ENCODE measurements around the gene UTP14A.

DNA sequence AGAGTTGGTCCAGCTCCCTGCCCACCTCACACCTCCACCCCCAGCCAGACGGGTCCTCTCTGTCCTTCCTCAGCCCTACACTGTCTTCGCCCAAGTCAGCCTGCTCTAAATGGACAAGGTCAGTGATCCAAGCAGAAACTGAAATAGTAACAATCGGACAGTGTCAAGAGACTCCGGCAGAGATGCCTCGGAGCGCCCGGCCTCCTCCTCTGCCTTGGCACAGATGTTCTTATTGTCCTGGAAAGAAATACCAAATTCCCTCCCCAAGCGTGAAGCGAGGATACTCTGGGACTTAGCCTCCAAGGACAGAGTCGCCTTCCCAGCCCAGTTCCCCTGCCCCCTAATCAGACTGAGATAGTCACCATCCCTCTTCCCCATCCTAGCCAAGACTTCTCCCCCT is 28.5 kb downstream of the UTP14A start:
- TF ChIP-seq, protein P1, sequence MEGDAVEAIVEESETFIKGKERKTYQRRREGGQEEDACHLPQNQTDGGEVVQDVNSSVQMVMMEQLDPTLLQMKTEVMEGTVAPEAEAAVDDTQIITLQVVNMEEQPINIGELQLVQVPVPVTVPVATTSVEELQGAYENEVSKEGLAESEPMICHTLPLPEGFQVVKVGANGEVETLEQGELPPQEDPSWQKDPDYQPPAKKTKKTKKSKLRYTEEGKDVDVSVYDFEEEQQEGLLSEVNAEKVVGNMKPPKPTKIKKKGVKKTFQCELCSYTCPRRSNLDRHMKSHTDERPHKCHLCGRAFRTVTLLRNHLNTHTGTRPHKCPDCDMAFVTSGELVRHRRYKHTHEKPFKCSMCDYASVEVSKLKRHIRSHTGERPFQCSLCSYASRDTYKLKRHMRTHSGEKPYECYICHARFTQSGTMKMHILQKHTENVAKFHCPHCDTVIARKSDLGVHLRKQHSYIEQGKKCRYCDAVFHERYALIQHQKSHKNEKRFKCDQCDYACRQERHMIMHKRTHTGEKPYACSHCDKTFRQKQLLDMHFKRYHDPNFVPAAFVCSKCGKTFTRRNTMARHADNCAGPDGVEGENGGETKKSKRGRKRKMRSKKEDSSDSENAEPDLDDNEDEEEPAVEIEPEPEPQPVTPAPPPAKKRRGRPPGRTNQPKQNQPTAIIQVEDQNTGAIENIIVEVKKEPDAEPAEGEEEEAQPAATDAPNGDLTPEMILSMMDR (IDR thresholded peaks at IDR 0.05), result no peak
- TF ChIP-seq EZH2 (IDR thresholded peaks at IDR 0.05; ENCODE audit: borderline replicate concordance, insufficient read depth, low read depth, low read length, poor library complexity, severe bottlenecking), result no peak

Data from B cell (primary cell).